Duodenal mucosa (tissue), 2 donors: Measurements from ENCODE around the gene ATF6B.

Experiments used
- H3K27ac ChIP-seq: one replicate; pipeline ENCODE4 v1.7.0; 2013; ENCODE audit warnings: low read depth, low read length
- H3K27me3 ChIP-seq, 2 donors: one replicate each; pipeline ENCODE4 v1.7.0; 2013; ENCODE audit warnings: low read length in 2 of 2, control low read depth in 1 of 2; ENCODE audit not compliant: insufficient read depth in 2 of 2, control insufficient read depth in 1 of 2
- H3K36me3 ChIP-seq, 2 donors: one replicate each; pipeline ENCODE4 v1.7.0; 2013; ENCODE audit warnings: low read length in 2 of 2, control low read depth in 1 of 2; ENCODE audit not compliant: insufficient read depth in 2 of 2, control insufficient read depth in 1 of 2
- H3K4me1 ChIP-seq, 2 donors: one replicate each; pipeline ENCODE4 v1.7.0; 2013; ENCODE audit warnings: low read length in 2 of 2, control low read depth in 1 of 2; ENCODE audit not compliant: insufficient read depth in 2 of 2, control insufficient read depth in 1 of 2
- H3K4me3 ChIP-seq, 2 donors: one replicate each; pipeline ENCODE4 v1.7.0; 2013; ENCODE audit warnings: low read length in 2 of 2, low read depth in 1 of 2
- H3K9ac ChIP-seq, 2 donors: one replicate each; pipeline ENCODE4 v1.7.0; 2013; ENCODE audit warnings: low read length in 2 of 2, low read depth in 1 of 2
- H3K9me3 ChIP-seq, 2 donors: one replicate each; pipeline ENCODE4 v1.7.0; 2013; ENCODE audit warnings: low read length in 2 of 2, control low read depth in 1 of 2; ENCODE audit not compliant: control insufficient read depth in 1 of 2

The ATF6B gene

DNA sequence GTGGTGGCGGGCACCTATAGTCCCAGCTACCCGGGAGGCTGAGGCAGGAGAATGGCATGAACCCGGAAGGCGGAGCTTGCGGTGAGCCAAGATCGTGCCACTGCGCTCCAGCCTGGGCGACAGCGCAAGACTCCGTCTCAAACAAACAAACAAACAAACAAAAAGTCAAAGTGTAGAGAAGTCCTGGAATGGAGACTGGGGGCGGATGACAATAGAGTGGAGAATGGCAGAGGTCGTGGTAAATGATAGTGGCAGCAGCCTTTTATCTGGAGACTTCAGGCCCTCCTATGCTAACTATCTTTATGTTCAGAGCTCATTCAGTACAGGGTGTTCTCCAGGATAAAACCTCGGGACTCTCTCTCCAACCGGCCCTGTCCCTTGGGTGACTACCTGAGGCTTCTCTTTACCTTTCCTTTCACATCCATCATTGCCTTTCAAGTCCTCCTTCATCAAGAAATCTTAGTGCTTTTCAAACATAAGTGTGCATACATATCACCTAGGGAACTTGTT is 3.4 kb upstream of the ATF6B start:
- Histone ChIP-seq H3K27ac (no peak overlapping the region), H3K9ac (no peak overlapping the region), H3K27me3 (no peaks in the 10 kb centered on the region), H3K9me3 (no peaks in the 10 kb centered on the region), H3K4me1 (peaks cover 20 to 25% of the 10 kb centered on the region in 2 donors), H3K36me3 (no peaks in the 10 kb centered on the region), H3K4me3 (no peak overlapping the region)

DNA sequence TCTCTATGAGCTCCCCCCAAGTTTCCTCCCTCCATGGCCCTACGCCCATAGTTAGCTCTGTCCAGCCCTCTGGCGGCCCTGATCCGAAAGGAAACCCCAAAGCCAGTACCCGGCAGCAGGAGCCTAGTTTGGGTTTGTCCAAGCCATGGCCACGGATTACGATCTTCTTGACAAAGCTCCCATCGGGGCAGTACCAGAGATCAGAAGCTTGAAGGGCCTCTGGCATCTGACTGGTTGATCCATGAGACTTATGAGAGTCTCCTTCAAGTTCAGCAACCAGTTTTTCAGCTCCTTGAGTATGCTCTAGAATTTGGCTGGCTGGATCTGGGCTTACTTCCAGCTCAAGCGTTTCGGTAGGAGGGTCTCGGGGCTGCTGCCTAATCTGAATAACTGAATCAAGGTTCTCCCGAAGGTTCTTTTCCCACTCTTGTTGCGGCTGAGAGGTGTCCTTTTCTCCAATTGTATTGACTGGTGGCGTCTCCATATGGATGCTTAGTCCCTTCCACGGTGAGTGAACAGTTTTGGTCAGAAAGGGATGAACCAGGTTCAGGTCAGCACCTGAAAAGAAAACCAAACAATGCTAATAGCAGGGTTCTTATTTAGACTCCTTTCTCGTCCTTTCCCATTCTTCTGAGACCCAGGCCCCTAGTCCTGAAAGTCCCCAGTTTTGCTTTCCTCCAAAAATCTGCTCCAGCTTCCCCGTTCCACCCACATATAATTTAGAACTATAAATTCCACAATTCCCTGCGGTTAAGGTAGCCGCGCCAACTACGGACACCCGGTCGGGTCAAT is 1.4 kb upstream of the ATF6B start:
- H3K9me3 ChIP-seq, result no peaks in the 10 kb centered on the region
- H3K4me3 ChIP-seq, result peak overlapping the region; percentile 79 to 81
- peaks cover 20 to 25% of the 10 kb centered on the region in 2 donors for H3K4me1 ChIP-seq
- H3K27me3 ChIP-seq, result no peaks in the 10 kb centered on the region
- H3K36me3 ChIP-seq, result peaks cover 6 to 10% of the 10 kb centered on the region in 2 donors
- H3K9ac ChIP-seq, result peak overlapping the region; percentile 40 to 52
- peak overlapping the region; percentile 87 for H3K27ac ChIP-seq

DNA sequence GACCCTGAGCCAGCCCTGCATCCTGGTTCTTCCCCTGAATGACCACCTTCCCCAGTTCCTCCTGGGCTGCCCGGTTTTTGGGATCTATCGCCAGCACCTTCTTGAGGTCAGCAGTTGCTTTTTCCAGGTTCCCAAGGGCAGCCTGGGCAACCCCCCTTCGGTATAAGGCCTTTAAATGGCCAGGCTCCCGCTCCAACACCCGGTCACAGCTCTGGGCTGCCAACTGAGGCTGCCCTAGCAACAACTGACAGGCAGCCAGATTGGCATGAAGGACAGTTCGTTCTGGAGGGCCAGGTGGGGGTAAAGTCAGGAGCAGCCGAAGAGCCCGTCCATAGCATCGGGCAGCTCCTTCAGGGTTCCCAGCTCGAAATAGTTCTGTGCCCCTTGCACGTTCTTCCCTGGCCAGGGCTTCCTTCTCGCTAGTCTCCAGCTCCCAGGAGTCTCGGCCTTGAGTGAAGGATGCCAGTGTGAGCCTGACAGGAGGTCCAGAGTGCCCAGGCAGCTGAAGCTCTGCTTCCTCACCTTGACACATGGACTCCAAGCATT is 778 bp upstream of the ATF6B start:
- Histone ChIP-seq H3K9ac (peak overlapping the region in 1 of 2 donors; percentile 52), H3K9me3 (no peaks in the 10 kb centered on the region), H3K4me3 (peak overlapping the region; percentile 79 to 81), H3K4me1 (peaks cover 20 to 25% of the 10 kb centered on the region in 2 donors), H3K36me3 (peaks cover 6 to 15% of the 10 kb centered on the region in 2 donors), H3K27ac (no peak overlapping the region), H3K27me3 (no peaks in the 10 kb centered on the region)

DNA sequence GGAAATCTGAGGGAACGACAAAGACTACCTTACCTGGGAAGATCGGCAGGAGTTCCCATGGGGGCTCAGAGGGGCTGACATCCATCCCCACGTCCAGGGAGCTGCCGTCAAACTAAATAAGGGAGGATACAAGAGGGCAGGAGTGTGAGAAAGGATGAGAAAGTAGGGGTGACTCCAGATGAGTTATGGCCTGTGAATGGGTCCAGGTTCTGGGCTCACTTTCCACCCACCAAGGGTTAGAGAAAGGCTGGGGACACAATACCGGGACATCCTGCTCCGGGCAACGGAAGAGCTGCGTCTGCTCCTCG is 683 bp downstream of the ATF6B start:
- Histone ChIP-seq H3K9ac (peak overlapping the region; percentile 79 to 88), H3K4me1 (peaks cover 20 to 25% of the 10 kb centered on the region in 2 donors), H3K4me3 (peak overlapping the region; percentile 88 to 90)

DNA sequence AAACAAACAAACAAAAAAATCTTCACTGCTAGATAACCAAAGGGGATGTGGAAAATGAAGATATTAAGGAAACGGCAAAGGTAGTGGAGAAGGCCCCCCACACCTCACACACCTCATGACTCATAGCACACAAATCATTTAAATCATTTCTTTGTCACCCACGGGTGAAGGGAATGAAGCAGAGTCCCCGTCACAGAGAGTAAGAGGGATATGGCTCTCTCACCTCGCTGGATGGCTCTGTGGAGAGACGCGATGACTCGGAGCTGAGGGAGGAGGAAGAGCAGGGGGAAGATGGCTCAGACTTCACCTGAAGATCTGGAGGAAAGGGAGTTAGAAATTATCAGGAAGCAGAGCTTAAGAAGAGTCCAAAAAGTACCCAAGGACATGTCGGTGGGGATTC is 1.2 kb downstream of the ATF6B start:
- Histone ChIP-seq H3K27me3 (no peaks in the 10 kb centered on the region), H3K4me1 (peaks cover 20 to 25% of the 10 kb centered on the region in 2 donors), H3K27ac (no peak overlapping the region), H3K9me3 (no peaks in the 10 kb centered on the region), H3K36me3 (peaks cover 9 to 30% of the 10 kb centered on the region in 2 donors), H3K4me3 (peak overlapping the region; percentile 88 to 90), H3K9ac (peak overlapping the region; percentile 79 to 88)

More for the DNA sequence above, 683 bp downstream of the ATF6B start:
- Histone ChIP-seq H3K27ac (peak overlapping the region; percentile 76), H3K27me3 (no peaks in the 10 kb centered on the region), H3K9me3 (no peaks in the 10 kb centered on the region), H3K36me3 (peaks cover 6 to 25% of the 10 kb centered on the region in 2 donors)

DNA sequence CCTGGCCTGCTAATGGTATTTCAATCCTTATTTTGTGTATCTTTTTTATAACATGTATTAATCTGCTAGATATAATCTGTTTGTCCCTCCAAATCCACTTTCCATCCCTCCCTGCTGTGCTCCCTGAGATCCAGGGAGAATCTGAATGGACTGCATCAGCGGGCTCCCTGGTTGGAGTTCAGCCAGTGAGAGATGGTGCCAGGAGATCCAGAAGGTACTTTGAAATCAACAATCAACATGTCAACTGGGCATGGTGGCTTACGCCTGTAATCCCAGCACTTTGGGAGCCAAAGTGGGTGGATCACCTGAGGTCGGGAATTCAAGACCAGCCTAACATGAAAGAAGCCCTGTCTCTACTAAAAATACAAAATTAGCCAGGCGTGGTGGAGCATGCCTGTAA is 4.4 kb downstream of the ATF6B start:
- no peaks in the 10 kb centered on the region for H3K9me3 ChIP-seq
- H3K9ac ChIP-seq, result no peak overlapping the region
- no peak overlapping the region for H3K4me3 ChIP-seq
- peaks cover 13 to 23% of the 10 kb centered on the region in 2 donors for H3K4me1 ChIP-seq
- H3K27me3 ChIP-seq, result no peaks in the 10 kb centered on the region
- H3K36me3 ChIP-seq, result peaks cover 27 to 51% of the 10 kb centered on the region in 2 donors
- no peak overlapping the region for H3K27ac ChIP-seq

DNA sequence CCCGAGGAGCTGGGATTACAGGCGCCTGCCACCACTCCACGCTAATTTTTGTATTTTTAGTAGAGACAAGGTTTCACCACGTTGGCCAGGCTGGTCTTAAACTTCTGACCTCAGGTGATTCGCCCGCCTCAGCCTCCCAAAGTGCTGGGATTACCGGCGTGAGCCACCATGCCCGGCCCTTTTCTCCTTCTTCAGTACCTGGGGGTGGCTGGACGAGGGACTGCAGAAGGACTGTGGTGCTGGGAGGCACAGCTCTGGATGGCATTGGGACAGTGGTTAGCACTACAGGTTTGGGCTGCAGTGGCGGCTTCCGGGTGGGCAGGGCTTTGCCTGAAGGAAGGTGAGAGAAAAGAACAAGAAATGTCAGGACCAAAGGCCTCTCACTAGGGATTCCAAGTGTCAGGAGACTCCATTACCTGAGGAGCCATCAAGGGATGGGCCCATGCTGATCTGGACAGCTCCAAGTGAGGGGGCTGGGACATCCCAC is 7.4 kb downstream of the ATF6B start:
- H3K36me3 ChIP-seq, result peaks cover 42 to 73% of the 10 kb centered on the region in 2 donors
- peaks cover 0 to 13% of the 10 kb centered on the region in 2 donors for H3K4me1 ChIP-seq
- H3K27me3 ChIP-seq, result no peaks in the 10 kb centered on the region
- H3K27ac ChIP-seq, result no peak overlapping the region
- no peak overlapping the region for H3K9ac ChIP-seq
- H3K4me3 ChIP-seq, result no peak overlapping the region
- H3K9me3 ChIP-seq, result no peaks in the 10 kb centered on the region

DNA sequence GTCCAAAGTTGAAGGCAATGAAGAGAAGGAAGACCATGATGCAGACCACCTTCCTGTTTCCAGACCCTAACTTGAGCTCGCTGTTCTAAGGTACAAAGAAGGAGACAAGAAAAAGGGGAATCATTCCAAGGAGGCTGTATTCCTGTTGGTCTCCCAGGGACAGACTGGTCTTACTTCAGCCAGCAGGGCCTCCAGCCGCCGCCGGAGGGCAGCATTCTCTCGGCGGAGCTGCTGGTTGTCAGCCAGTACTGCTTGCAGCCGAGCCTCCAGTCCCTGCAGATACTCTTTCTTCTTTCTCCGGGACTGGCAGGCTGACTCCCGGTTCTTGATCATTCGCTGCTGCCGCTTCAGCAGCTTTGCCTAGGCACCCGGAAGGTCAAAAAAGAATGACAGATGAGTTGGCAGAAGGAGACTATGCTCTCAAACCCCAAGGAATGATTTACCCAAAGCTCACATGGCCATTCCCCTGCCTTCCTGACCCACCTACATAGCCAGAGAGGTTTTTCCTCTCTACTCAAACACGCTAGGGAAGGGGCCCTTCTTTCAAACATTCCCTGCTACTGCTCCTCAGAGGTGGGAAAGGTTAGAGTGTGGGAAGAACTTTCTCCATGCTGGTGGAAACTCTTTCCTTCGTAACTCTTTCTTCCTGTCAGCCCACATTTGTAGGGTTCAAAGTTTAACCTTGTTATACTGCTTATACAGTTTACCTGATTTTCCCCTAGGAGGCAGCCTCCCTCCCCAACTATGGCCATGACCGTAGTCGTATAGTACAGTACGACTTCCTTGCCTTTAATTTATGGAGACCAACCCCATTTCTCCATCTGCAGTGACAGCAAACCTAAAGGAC is 9.0 kb downstream of the ATF6B start:
- peak overlapping the region; percentile 40 to 45 for H3K9ac ChIP-seq
- peaks cover 0 to 13% of the 10 kb centered on the region in 2 donors for H3K4me1 ChIP-seq
- H3K27ac ChIP-seq, result peak overlapping the region; percentile 43
- H3K9me3 ChIP-seq, result no peaks in the 10 kb centered on the region
- H3K36me3 ChIP-seq, result peaks cover 45 to 71% of the 10 kb centered on the region in 2 donors
- H3K27me3 ChIP-seq, result no peaks in the 10 kb centered on the region
- H3K4me3 ChIP-seq, result peak overlapping the region in 1 of 2 donors; percentile 65

DNA sequence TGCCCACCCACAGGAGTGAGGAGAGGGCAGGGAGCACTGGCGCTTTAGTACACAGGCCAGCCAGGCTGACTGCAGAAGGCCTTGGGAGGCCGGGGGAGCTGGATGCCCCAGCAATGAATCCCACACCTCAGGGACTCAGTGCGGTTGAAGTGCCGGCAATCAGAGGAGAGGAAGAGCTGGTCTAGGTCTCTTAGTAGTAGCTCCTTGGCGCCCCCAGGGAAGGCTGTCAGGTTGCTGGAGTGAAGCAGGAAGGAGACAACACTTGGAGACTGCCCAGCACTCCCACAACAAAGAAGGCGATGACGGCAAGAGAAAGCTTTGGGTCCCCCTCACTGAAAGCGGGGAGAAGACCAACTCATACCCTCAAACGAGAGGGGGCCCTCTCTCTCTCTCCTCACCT is 10.6 kb downstream of the ATF6B start:
- H3K9ac ChIP-seq, result no peak overlapping the region
- peaks cover 45 to 60% of the 10 kb centered on the region in 2 donors for H3K36me3 ChIP-seq
- no peak overlapping the region for H3K27ac ChIP-seq

More for the DNA sequence above, 10.6 kb downstream of the ATF6B start:
- no peak overlapping the region for H3K4me3 ChIP-seq
- no peaks in the 10 kb centered on the region for H3K9me3 ChIP-seq
- peaks cover 9 to 19% of the 10 kb centered on the region in 2 donors for H3K4me1 ChIP-seq
- H3K27me3 ChIP-seq, result no peaks in the 10 kb centered on the region
